HepG2 (cell line): ENCODE data around the gene ANKRD37. TPM values are rescaled to one million over a fixed set of nuclear protein-coding genes. Genes with fewer than 3 reads are reported as not detected.
A peak's percentile ranks its signal among the peaks of the same experiment; 100 is the strongest.

Experiments used
- CHCHD3 ChIP-seq: sonication (generic); formaldehyde crosslinking; IDR thresholded peaks from 2 replicates; pipeline ENCODE4 v1.8.0; 2022; ENCODE audit warnings: mild to moderate bottlenecking, missing genetic modification reagents, moderate library complexity
- DNMT1 ChIP-seq: sonication (generic); formaldehyde crosslinking; IDR thresholded peaks from 2 replicates; pipeline ENCODE4 v1.5.1; 2020; ENCODE audit warnings: mild to moderate bottlenecking, missing genetic modification reagents
- FOSL1 ChIP-seq: sonication (generic); formaldehyde crosslinking; IDR thresholded peaks from 2 replicates; pipeline ENCODE4 v1.9.0; 2021; ENCODE audit warnings: missing genetic modification reagents, borderline replicate concordance
- GABPA ChIP-seq, 2 experiments: IDR thresholded peaks; 2 replicates each; pipeline ENCODE4 v1.6.1; 2011 to 2016; ENCODE audit warnings: low read depth in 2 of 2, low read length in 1 of 2, missing biosample characterization in 1 of 2, missing genetic modification characterization in 1 of 2
- GPN1 ChIP-seq: sonication (generic); formaldehyde crosslinking; IDR thresholded peaks from 2 replicates; pipeline ENCODE4 v1.5.1; 2020; ENCODE audit warnings: missing genetic modification reagents, borderline replicate concordance
- HDAC2 ChIP-seq: sonication (generic); formaldehyde crosslinking; IDR thresholded peaks from 2 replicates; pipeline ENCODE4 v1.4.0; 2020; ENCODE audit warnings: missing genetic modification reagents
- HNRNPL ChIP-seq: fragments of 200-400 bp; formaldehyde crosslinking; IDR thresholded peaks from 2 replicates; pipeline ENCODE4 v1.6.1; 2017; ENCODE audit warnings: mild to moderate bottlenecking, low read depth, low read length
- MEIS1 ChIP-seq: sonication (generic); formaldehyde crosslinking; IDR thresholded peaks from 2 replicates; pipeline ENCODE4 v1.9.0; 2021; ENCODE audit warnings: mild to moderate bottlenecking, missing genetic modification reagents, moderate library complexity, borderline replicate concordance
- PATZ1 ChIP-seq: sonication (generic); formaldehyde crosslinking; IDR thresholded peaks from 2 replicates; pipeline ENCODE4 v1.4.0; 2020; ENCODE audit warnings: missing genetic modification reagents
- POLR2AphosphoS5 ChIP-seq: IDR thresholded peaks from 2 replicates; pipeline ENCODE4 v1.6.1; 2012; ENCODE audit warnings: low read depth, low read length
- RCOR2 ChIP-seq: IDR thresholded peaks from 2 replicates; pipeline ENCODE4 v1.6.1; 2016; ENCODE audit warnings: missing biosample characterization, missing genetic modification reagents
- SALL1 ChIP-seq: sonication (generic); formaldehyde crosslinking; IDR thresholded peaks from 2 replicates; pipeline ENCODE4 v1.8.0; 2022; ENCODE audit warnings: mild to moderate bottlenecking, missing genetic modification reagents
- SMAD1 ChIP-seq: sonication (generic); formaldehyde crosslinking; IDR thresholded peaks from 2 replicates; pipeline ENCODE4 v1.4.0; 2020; ENCODE audit warnings: missing genetic modification reagents, low read depth, mild to moderate bottlenecking, borderline replicate concordance
- SNAPC4 ChIP-seq: sonication (generic); formaldehyde crosslinking; IDR thresholded peaks from 2 replicates; pipeline ENCODE4 v1.4.0; 2020; ENCODE audit warnings: mild to moderate bottlenecking, missing genetic modification reagents
- SP5 ChIP-seq: IDR thresholded peaks from 2 replicates; pipeline ENCODE4 v1.6.1; 2016; ENCODE audit warnings: low read depth, borderline replicate concordance
- TGIF2 ChIP-seq: IDR thresholded peaks from 2 replicates; pipeline ENCODE4 v1.6.1; 2016; ENCODE audit warnings: control low read depth, missing compliant biosample characterization
- ZBTB37 ChIP-seq: sonication (generic); formaldehyde crosslinking; IDR thresholded peaks from 2 replicates; pipeline ENCODE4 v1.4.0; 2020; ENCODE audit warnings: mild to moderate bottlenecking, missing genetic modification reagents
- ZMAT5 ChIP-seq: sonication (generic); formaldehyde crosslinking; IDR thresholded peaks from 2 replicates; pipeline ENCODE4 v1.5.0; 2020; ENCODE audit warnings: mild to moderate bottlenecking, low read depth, missing genetic modification reagents, borderline replicate concordance
- ZMYM3 ChIP-seq: sonication (generic); formaldehyde crosslinking; IDR thresholded peaks from 2 replicates; pipeline ENCODE4 v1.5.1; 2020; ENCODE audit warnings: mild to moderate bottlenecking, missing genetic modification reagents
- ZNF614 ChIP-seq: IDR thresholded peaks from 2 replicates; pipeline ENCODE4 v1.6.1; 2018; ENCODE audit warnings: missing biosample characterization, missing genetic modification reagents, inconsistent platforms, borderline replicate concordance
- ZNF776 ChIP-seq: sonication (generic); formaldehyde crosslinking; IDR thresholded peaks from 2 replicates; pipeline ENCODE4 v1.4.0; 2020; ENCODE audit warnings: mild to moderate bottlenecking, missing genetic modification reagents
- ZNF782 ChIP-seq: sonication (generic); formaldehyde crosslinking; IDR thresholded peaks from 2 replicates; pipeline ENCODE4 v1.4.0; 2020; ENCODE audit warnings: missing genetic modification reagents, mild to moderate bottlenecking, borderline replicate concordance
- polyA plus RNA-seq, 8 experiments: library from polyadenylated mRNA; depleted of rRNA in 3 of 8; stranded (reverse) in 7 of 8; unstranded in 1 of 8; fragments of >200 nt; fragmentation: Illumina TruSeq in 4 of 8; extraction: Trizol in 4 of 8; gene quantifications; 2 replicates each; pipeline versions ENCODE4 v1.2.1 to v1.2.3, GENCODE V29; 2011 to 2016; ENCODE audit warnings: low read depth in 4 of 8, missing spikeins in 1 of 8, mixed read lengths in 1 of 8; ENCODE audit not compliant: insufficient read depth in 1 of 8
- total RNA-seq, 5 experiments: library from RNA; depleted of rRNA; stranded (reverse); fragments of >200 nt; fragmentation: Illumina TruSeq; extraction: Trizol; gene quantifications; 2 replicates each; pipeline ENCODE4 v1.2.3, GENCODE V29; 2016; ENCODE audit warnings: low read depth in 1 of 5

ANKRD37 gene
- total and polyA plus RNA-seq, 2 of the 13 experiments (the other 11 are each of a cell fraction or from before 2014, with no cell fraction given): 2.2 to 51.4 TPM

GRCh38 chr4:185380320-185380719, 16.3 kb upstream of the ANKRD37 start (continued):
- no peak for TF ChIP-seq MEIS1 (CRISPR knock-in tag)
- TF ChIP-seq CHCHD3 (CRISPR knock-in tag): no peak
- no peak for TF ChIP-seq ZMAT5
- TF ChIP-seq POLR2AphosphoS5: no peak
- TF ChIP-seq ZNF614 (CRISPR knock-in tag): peak; percentile 17; the same call in 1 of the 2 replicates
- peak; percentile 90; the same call in 1 of the 2 replicates for TF ChIP-seq ZBTB37 (CRISPR knock-in tag)
- no peak for TF ChIP-seq ZNF782 (CRISPR knock-in tag)
- TF ChIP-seq HDAC2 (CRISPR knock-in tag): peak; percentile 61; the same call in 1 of the 2 replicates
- TF ChIP-seq FOSL1 (CRISPR knock-in tag): no peak
- 0 out of 2 replicates have a peak, but pooled peaks have one; percentile 27 for TF ChIP-seq PATZ1 (CRISPR knock-in tag)
- no peak for TF ChIP-seq GABPA (IDR thresholded peaks at IDR 0.05; ENCODE audit: low read depth, low read length)
- TF ChIP-seq GABPA (CRISPR knock-in tag; IDR thresholded peaks at IDR 0.05; ENCODE audit: low read depth): no peak
- TF ChIP-seq HNRNPL: no peak
- TF ChIP-seq SMAD1 (CRISPR knock-in tag): no peak
- no peak for TF ChIP-seq TGIF2 (CRISPR knock-in tag)
- TF ChIP-seq SNAPC4 (CRISPR knock-in tag): no peak
- TF ChIP-seq ZMYM3 (CRISPR knock-in tag): 0 out of 2 replicates have a peak, but pooled peaks have one; percentile 17
- no peak for TF ChIP-seq DNMT1
- TF ChIP-seq RCOR2: no peak
- peak; percentile 23; the same call in 1 of the 2 replicates for TF ChIP-seq SP5 (CRISPR knock-in tag)
- peak; percentile 30; the same call in 1 of the 2 replicates for TF ChIP-seq SALL1 (CRISPR knock-in tag)
- TF ChIP-seq GPN1 (CRISPR knock-in tag): no peak
- TF ChIP-seq ZNF776: no peak
